ENCODE data around the gene ZDHHC7. TPM values are rescaled to one million over a fixed set of nuclear protein-coding genes. Genes with fewer than 3 reads are reported as not detected.

ZDHHC7 gene
- total and polyA plus RNA-seq, 2 experiments from 2014 or later: 39.9 to 95.2 TPM

DNA sequence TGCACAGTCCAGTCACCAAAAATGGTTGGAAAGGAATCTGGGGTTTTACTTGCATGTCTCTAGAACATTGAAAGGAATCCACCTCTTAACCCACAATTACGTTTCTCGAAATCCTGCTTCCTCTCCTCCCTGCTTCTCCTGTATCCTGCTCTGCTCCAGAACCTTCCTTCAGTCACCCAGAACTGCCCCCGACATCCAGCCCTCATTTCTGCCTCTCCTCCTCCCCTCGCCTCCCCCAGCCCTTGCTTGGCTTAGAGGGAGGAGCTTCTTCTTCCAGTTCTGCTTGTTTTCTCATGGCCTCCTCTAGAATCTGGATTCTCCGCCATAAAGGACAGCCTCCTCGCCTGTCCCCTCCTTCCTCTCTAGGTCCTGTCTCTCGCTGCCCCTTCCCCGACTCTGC lies 48.3 kb downstream of the ZDHHC7 start:
- Histone ChIP-seq H3K27ac (no peak overlapping the region), H3K4me2 (ENCODE audit: unreplicated experiment) (no peak overlapping the region), H3K9ac (no peak overlapping the region), H3K4me1 (ENCODE audit: insufficient read depth) (no peaks in the 10 kb centered on the region), H3K36me3 (ENCODE audit: low read depth) (no peaks in the 10 kb centered on the region), H3K79me2 (ENCODE audit: insufficient read depth) (no peaks in the 10 kb centered on the region), H3K9me3 (ENCODE audit: low read depth) (no peaks in the 10 kb centered on the region), H3K27me3 (replicated peaks; ENCODE audit: insufficient read depth) (no peaks in the 10 kb centered on the region), H3K9me2 (ENCODE audit: insufficient read depth) (no peaks in the 10 kb centered on the region), H2AFZ (no peak overlapping the region), H3F3A (ENCODE audit: insufficient read depth) (no peaks in the 10 kb centered on the region), H3K4me3 (no peak overlapping the region), H4K20me1 (ENCODE audit: insufficient read depth) (no peaks in the 10 kb centered on the region)
- in situ Hi-C loops (cut with MboI): loop anchor here (10.0 kb wide), 1 partner anchor 208 kb away; no protein-coding TSS in a partner anchor
- TF ChIP-seq EZH2 (IDR thresholded peaks at IDR 0.05; ENCODE audit: insufficient read depth, poor library complexity, severe bottlenecking) (no peak), EZH2phosphoT487 (IDR thresholded peaks at IDR 0.05; ENCODE audit: insufficient read depth, low read depth) (no peak)
- WGBS, 2 experiments (ENCODE audit: low coverage in 1 of 2, low lambda C conversion rate in 2 of 2, missing lambda C conversion rate in 2 of 2): 81 to 84% methylated on average over 8 of the region's 8 CpGs
- no peak for DNase-seq

DNA sequence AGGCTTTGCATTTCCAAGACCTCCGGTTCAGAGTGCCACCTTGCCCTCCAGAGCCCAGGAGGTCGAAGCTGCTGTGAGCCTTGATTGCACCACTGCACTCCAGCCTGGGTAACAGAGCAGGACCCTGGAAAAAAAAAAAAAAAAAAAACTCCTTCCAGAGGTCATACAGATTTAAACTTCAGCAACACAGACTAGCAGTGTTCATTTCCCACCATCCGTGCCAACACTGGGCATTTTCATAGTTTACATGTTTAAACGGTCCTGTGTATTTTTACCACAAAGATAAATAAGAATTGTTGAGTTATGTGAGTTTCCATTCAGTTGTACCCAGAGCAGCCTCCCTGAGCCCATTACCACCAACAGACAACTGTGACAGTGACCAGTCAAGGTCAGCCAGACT lies 50.4 kb downstream of the ZDHHC7 start:
- no peak overlapping the region for H3K27ac ChIP-seq
- no peak overlapping the region for H3K9ac ChIP-seq
- no peaks in the 10 kb centered on the region for H3K36me3 ChIP-seq (ENCODE audit: low read depth)
- H3K9me2 ChIP-seq (ENCODE audit: insufficient read depth): no peaks in the 10 kb centered on the region
- in situ Hi-C loops (cut with MboI): loop anchor here (10.0 kb wide), 1 partner anchor 206 kb away; no protein-coding TSS in a partner anchor
- no peak for TF ChIP-seq EZH2phosphoT487 (IDR thresholded peaks at IDR 0.05; ENCODE audit: insufficient read depth, low read depth)
- TF ChIP-seq EZH2 (IDR thresholded peaks at IDR 0.05; ENCODE audit: insufficient read depth, poor library complexity, severe bottlenecking): no peak
- 65 to 68% methylated on average over 4 of the region's 4 CpGs for WGBS, 2 experiments (ENCODE audit: low coverage in 1 of 2, low lambda C conversion rate in 2 of 2, missing lambda C conversion rate in 2 of 2)
- no peak overlapping the region for H3K4me3 ChIP-seq
- no peaks in the 10 kb centered on the region for H3K9me3 ChIP-seq (ENCODE audit: low read depth)
- H2AFZ ChIP-seq: no peak overlapping the region
- no peak for DNase-seq
- H3F3A ChIP-seq (ENCODE audit: insufficient read depth): no peaks in the 10 kb centered on the region
- no peak overlapping the region for H3K4me2 ChIP-seq (ENCODE audit: unreplicated experiment)
- H4K20me1 ChIP-seq (ENCODE audit: insufficient read depth): no peaks in the 10 kb centered on the region
- H3K4me1 ChIP-seq (ENCODE audit: insufficient read depth): no peaks in the 10 kb centered on the region
- H3K79me2 ChIP-seq (ENCODE audit: insufficient read depth): no peaks in the 10 kb centered on the region
- H3K27me3 ChIP-seq (replicated peaks; ENCODE audit: insufficient read depth): no peaks in the 10 kb centered on the region

DNA sequence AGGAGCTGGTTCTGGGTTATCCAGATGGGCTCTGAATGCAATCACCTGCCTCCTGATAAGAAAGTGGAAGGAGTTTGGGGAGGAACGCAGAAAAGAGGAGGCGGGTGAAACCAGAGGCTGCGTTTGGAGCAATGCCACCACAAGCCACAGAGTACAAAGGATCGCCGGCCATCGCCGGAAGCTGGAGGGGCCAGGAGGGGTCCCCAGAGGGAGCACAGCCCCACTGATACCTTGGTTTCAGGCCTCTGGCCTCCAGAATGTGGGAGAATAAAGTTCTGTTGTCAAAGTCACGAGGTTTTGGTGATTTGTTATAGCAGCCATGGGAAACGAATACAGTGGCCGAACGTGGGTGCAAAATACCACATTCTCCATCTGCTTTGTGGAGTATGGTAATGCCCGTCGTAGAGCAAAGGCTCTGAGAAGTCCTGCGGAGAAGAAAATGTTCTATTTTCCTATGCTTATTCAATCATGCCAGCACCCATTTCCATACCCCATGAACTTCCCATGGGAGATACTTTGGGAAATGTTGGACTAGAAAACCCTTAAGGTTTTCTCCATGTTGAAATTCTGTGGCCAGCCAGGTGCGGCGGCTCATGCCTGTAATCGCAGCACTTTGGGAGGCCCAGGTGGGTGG lies 51.4 kb downstream of the ZDHHC7 start:
- no peaks in the 10 kb centered on the region for H3K9me3 ChIP-seq (ENCODE audit: low read depth)
- no peaks in the 10 kb centered on the region for H3F3A ChIP-seq (ENCODE audit: insufficient read depth)
- TF ChIP-seq EZH2 (IDR thresholded peaks at IDR 0.05; ENCODE audit: insufficient read depth, poor library complexity, severe bottlenecking): no peak
- no peak for TF ChIP-seq EZH2phosphoT487 (IDR thresholded peaks at IDR 0.05; ENCODE audit: insufficient read depth, low read depth)
- H2AFZ ChIP-seq: no peak overlapping the region
- in situ Hi-C loops (cut with MboI): loop anchor here (10.0 kb wide), 1 partner anchor 205 kb away; no protein-coding TSS in a partner anchor
- no peaks in the 10 kb centered on the region for H4K20me1 ChIP-seq (ENCODE audit: insufficient read depth)
- H3K4me1 ChIP-seq (ENCODE audit: insufficient read depth): no peaks in the 10 kb centered on the region
- no peak overlapping the region for H3K27ac ChIP-seq
- no peak overlapping the region for H3K4me2 ChIP-seq (ENCODE audit: unreplicated experiment)
- H3K9ac ChIP-seq: no peak overlapping the region
- H3K4me3 ChIP-seq: no peak overlapping the region
- no peaks in the 10 kb centered on the region for H3K36me3 ChIP-seq (ENCODE audit: low read depth)
- no peaks in the 10 kb centered on the region for H3K27me3 ChIP-seq (replicated peaks; ENCODE audit: insufficient read depth)
- no peaks in the 10 kb centered on the region for H3K79me2 ChIP-seq (ENCODE audit: insufficient read depth)
- H3K9me2 ChIP-seq (ENCODE audit: insufficient read depth): no peaks in the 10 kb centered on the region
- no peak for DNase-seq
- WGBS, 2 experiments (ENCODE audit: low coverage in 1 of 2, low lambda C conversion rate in 2 of 2, missing lambda C conversion rate in 2 of 2): 88 to 90% methylated on average over 17 of the region's 17 CpGs

DNA sequence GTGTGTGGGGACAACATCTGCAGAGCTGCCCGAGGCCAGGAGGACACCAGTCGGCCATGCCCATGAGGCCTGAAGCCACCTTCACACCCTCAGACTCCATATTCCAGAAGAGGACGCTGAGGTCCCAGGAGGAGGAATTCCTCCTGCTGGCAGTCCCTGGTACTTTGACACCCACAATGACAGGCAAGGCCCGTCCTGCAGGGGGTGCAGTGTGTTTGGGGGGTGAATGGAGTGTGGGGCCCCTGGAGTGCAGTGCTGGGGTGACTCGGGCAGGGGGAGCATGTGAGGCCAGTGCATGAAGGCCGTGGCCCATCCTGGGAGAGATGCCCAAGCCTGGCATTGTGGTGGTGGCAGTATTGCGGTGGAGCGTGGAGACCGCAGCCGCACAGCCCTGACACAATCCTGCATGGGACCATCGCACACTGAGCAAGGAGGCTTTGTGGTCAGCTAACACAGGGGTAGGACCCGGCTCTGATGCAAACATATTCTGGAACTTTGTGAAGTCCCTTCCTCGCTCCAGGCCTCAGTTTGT lies 52.2 kb downstream of the ZDHHC7 start:
- no peak overlapping the region for H3K4me2 ChIP-seq (ENCODE audit: unreplicated experiment)
- H3K4me3 ChIP-seq: no peak overlapping the region
- in situ Hi-C loops (cut with MboI): no loop called here
- H3K27ac ChIP-seq: no peak overlapping the region
- no peaks in the 10 kb centered on the region for H3K79me2 ChIP-seq (ENCODE audit: insufficient read depth)
- peak; percentile 32 for DNase-seq
- H3K9ac ChIP-seq: no peak overlapping the region
- no peaks in the 10 kb centered on the region for H3K36me3 ChIP-seq (ENCODE audit: low read depth)
- no peak overlapping the region for H2AFZ ChIP-seq
- H4K20me1 ChIP-seq (ENCODE audit: insufficient read depth): no peaks in the 10 kb centered on the region
- no peaks in the 10 kb centered on the region for H3K9me2 ChIP-seq (ENCODE audit: insufficient read depth)
- H3K4me1 ChIP-seq (ENCODE audit: insufficient read depth): no peaks in the 10 kb centered on the region
- no peaks in the 10 kb centered on the region for H3K27me3 ChIP-seq (replicated peaks; ENCODE audit: insufficient read depth)
- H3F3A ChIP-seq (ENCODE audit: insufficient read depth): no peaks in the 10 kb centered on the region
- TF ChIP-seq EZH2 (IDR thresholded peaks at IDR 0.05; ENCODE audit: insufficient read depth, poor library complexity, severe bottlenecking) (no peak), EZH2phosphoT487 (IDR thresholded peaks at IDR 0.05; ENCODE audit: insufficient read depth, low read depth) (no peak)
- no peaks in the 10 kb centered on the region for H3K9me3 ChIP-seq (ENCODE audit: low read depth)
- 80% methylated on average over 13 of the region's 13 CpGs for WGBS, 2 experiments (ENCODE audit: low coverage in 1 of 2, low lambda C conversion rate in 2 of 2, missing lambda C conversion rate in 2 of 2)
